ENCODE results near the gene BCL2A1.
"Not testable (repeated sequence)": the region's sequence is repeated elsewhere in the genome, so short reads cannot be mapped to it uniquely, and the experiment has no call there.

The BCL2A1 gene

DNA sequence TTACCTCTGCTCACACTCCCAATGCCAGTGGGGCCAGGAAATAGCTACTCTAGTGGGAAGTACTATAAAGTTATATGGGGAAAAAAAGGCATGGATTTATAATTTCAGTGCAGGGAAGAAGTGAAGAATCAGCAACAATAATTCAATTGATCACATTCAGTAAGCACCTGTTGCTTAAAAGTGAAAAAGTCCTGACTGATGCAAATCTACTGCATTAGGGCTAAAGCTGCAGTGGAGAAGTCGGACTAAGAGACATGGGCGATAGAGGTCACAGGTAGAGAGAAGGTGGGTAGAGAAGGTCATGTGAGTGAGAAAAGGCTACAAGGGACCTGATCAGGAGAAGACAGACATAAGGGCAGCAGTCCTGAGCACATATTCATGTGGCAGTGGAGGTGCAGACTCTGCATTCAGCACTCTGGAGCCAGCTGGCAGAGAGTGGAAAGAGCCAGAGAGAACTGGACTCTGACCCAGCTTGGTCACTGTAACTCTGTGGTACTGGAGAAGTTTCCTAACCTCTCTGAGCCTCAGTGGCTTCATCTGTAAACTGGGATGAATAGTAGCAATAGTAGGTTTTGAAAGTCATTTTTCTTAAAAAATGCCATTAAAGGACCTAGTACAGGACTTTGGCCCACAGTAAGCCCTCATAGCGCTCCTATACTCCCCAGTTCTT is 17.6 kb upstream of the BCL2A1 start:
- no peak for DNase-seq

DNA sequence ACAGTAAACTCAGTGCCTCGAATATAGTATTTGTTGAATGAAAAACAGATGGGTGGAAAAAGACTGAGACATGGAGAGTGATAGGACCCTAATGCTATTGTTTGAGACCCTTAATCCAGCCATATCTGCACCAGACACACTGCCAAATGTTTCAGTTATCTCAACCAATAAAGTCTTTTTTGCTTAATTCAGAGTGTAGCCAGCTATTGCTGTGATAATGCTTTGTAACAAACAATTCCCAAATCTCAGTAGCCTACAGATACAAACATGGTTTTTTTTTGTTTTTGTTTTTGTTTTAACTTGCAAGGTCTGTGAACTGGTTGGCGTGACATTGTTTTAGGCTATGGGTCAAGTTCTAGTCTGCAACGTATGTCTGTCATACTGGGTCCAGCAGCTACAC is 17.0 kb upstream of the BCL2A1 start:
- DNase-seq: no peak

DNA sequence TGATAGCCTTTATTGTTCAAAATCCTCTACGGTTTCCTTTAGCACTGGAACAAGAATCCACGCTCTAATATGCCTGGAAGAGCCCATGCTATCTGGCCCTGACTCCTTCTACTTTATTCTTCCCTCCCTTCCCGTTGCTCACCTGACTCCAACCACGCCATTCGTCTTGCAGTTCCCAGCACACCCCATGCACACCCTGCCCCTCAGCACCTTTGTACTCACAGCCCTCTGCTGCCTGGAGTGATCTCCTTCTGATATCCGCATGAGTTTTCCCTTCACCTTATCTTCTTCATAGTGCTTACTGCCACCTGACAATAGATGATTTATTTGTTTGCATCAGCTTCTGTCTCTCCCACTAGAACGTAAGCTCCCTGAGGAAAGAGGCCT is 16.6 kb upstream of the BCL2A1 start:
- DNase-seq: no peak

GRCh38 chr15:79981831-79982455 is 10.9 kb upstream of the BCL2A1 start:
- DNase-seq: no peak

- DNase-seq: peak in 1 of 2 donors; percentile 43
Measured at GRCh38 chr15:79978655-79979514, 7.9 kb upstream of the BCL2A1 start.

DNA sequence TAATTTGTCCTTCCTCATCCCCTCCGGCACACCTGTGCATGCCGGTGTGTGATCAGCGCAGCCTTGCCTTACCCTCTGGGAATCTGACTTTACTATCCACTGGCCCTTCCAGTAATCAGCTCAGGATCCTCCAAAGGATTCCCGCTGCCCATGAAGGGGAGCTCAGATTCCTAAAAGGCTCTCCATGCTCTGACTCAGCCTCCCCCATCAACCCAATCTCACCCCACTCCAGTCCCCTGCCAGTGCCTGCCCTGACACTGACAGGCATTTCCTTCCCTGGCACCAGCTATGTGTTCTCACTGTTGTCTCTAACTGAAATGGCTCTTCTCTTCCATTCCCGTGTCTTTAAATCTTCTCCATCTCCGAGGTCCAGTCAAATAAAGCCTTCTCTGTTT is 7.3 kb upstream of the BCL2A1 start:
- no peak for DNase-seq

DNA sequence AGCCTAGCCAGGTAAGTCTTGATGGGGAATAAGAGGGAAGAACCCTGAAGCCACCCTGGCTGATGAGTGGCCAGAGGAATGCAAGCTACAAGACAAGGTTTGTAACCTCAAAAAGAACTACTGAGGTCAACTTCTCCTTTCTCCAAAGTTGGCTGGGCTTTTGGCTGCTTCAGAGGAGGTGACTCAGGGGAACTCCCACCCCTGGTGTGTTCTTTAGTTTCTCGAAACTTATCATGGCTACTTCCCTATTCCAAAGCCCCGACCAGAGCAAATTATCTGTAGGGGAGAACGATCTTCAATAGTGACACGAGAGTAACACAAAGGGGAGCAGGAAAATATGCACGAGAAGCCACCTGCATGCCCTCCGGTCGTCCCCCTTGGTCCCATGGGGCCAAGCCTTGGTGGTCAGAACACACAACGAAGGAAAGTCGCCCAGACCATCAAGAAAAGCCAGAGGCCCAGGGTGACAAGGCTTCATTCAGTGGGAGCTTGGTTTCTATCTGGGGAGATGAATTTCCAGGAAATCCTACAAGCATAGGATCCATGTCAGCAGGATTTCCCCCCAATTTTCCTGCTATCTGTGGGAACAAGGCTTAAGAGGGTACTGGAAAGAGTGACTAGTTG is 6.5 kb upstream of the BCL2A1 start:
- peak in 1 of 2 donors; percentile 71 for DNase-seq

GRCh38 chr15:79973456-79974195 is 2.6 kb upstream of the BCL2A1 start:
- no peak for DNase-seq

DNA sequence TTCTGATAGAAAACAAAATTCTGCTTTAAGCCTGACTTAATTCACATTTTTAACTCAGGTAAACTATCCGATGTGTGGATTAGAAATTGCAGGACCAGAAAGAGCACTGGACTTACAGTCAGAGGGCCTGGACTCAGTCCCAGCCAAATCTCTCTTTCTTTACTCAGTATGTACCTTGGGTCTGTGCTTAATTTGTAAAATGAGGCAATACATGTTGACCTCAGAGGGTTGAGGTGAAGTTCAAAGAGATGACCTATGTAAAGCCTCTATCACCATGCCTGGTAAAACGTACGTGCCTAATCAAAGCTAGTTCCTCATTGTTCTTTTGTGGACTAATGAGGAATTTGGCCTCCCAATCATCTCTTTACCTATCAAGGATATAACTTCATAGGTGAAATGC is 1.9 kb upstream of the BCL2A1 start:
- DNase-seq: no peak

DNA sequence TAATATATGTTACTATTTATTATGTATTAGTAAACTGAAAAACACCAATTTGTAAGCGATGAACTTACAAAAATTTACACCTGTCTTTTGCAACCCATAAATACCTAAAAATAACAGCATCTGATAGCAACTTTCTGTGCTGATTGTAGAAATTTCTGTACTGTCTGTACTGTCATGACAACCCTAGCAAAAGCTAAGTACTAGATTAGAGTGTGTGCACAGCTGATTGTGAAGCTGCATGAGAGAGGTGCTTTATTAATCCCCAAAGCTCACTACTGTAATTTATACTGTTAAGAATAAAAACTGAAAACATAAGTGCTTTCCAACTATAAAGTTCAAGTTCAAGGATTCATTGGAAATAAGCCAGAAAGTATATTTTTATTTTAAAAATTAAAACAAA is 815 bp downstream of the BCL2A1 start:
- no peak for DNase-seq

DNA sequence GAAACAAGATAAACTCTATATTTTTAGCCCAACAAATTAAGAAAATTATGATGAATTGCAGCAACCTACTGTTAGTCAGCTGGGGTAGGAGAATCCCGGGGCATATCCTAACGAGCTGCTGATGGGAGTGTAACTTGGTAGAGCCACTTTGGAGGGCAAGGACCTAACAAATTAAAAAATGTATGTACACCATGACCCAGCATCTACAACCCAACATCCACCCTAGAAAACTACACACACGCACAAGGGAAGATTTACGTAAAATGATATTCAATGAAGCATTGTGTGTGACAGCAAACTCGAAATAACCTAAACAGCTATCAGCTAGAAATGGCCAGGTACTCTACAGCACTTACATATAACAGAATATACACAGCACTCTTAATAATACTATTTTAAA is 1.9 kb downstream of the BCL2A1 start:
- DNase-seq: no peak

GRCh38 chr15:79967298-79968182 is 3.5 kb downstream of the BCL2A1 start:
- no peak for DNase-seq

- no peak for DNase-seq
Measured at GRCh38 chr15:79966634-79967297, 4.2 kb downstream of the BCL2A1 start.

DNA sequence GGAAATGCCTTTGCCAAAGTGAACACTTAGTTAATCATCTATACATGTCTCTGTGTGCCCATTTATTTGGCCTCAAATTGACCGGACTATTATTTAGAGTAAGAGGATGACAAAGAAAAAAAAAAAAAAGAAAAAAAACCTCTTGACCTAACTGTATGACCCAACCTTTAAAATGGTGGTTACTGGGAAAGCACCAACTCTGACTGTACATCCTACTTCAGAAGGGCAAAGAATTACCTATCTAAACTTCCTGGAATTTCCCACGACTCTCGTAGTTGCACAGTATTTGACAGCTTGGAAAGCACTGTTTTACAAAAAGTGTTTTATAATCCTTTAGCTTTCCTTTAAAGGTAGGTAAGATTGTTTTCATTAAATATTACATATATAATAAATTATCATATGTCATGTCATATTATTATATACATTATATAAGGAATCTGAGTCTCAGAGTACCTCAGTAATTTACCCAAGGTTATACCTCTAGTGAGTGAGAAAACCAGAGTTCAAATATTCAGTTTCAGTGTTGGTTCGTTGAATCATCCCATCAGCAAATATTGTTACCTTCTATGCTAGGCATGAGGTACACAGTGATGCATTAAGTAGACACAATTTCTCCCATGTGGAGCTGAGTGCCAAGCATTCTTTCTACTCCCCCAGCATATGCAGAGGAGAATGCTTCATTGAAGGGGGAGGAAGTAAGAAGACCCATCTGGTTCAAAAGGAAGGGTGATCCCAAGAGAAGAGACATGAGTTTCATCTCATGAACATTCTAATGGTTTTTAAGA is 5.0 kb downstream of the BCL2A1 start:
- peak in 1 of 2 donors; percentile 45 for DNase-seq

GRCh38 chr15:79964232-79964805 is 6.7 kb downstream of the BCL2A1 start:
- no peak for DNase-seq

DNA sequence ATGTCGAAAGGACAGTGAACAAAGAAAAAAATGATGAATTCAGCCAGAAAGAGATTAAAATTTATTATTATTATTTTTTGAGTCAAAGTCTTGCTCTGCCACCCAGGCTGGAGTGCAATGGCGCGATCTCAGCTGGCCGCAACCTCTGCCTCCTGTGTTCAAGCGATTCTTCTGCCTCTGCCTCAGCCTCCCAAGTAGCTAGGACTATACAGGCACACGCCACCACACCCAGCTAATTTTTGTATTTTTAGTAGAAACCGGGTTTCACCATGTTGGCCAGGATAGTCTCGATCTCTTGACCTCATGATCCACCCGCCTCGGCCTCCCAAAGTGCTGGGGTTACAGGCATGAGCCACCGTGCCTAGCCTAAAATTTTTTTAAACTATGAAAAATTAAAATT is 8.1 kb downstream of the BCL2A1 start:
- DNase-seq: not testable (repeated sequence)

GRCh38 chr15:79962178-79962577 is 8.8 kb downstream of the BCL2A1 start:
- peak in 1 of 2 donors; percentile 30 for DNase-seq

DNA sequence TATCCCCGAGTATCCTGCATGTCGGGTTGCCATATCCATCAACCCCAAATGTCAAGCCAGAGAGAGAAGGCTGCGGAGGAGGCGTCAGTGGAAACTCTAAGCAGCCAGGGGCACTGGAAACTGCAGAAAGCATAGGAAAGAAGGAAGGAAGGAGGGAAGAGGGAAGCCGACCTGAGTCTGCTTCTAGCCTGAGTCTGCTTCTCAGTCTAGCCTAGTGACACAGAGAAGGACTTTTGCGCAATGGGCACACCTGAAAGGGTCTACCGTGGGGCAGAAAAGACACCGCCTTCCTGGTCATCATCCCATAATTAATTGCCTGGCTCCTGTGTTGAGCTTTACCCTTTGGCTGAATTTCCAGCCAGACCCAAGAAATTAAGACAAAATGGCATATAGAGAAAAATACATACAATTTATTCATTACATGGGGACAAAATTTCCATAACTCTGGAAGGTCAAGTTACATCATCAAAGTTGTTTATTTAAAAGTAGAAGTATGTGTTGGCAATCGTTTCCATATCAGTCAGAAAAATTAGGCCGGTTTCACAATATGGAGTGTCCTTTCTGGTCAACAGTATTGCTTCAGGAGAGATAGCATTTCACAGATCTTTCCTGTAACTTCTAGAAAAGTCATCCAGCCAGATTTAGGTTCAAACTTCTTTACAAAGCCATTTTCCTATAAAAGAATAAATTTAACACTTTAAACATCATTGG is 10.3 kb downstream of the BCL2A1 start:
- DNase-seq: no peak

- no peak for DNase-seq
Measured at GRCh38 chr15:79957741-79958140, 13.3 kb downstream of the BCL2A1 start.

Measured in CD4-positive, alpha-beta T cell treated with Interleukin-1 beta for 1 hour (primary cell).